Esophagus squamous epithelium (tissue), 4 donors: ENCODE data around the gene B9D2.

ENCODE experiments used
- CTCF ChIP-seq, 6 experiments: fragments of 450-650 bp in 4 of 6; fragments of 200-600 bp in 2 of 6; sonication (generic) in 2 of 6; IDR thresholded peaks; one replicate each; pipeline ENCODE4 v1.5.1; 2016 to 2019; ENCODE audit warnings: antibody characterized with exemption in 6 of 6, mild to moderate bottlenecking in 4 of 6, moderate library complexity in 4 of 6
- POLR2A ChIP-seq, 4 donors: fragments of 450-650 bp; IDR thresholded peaks; one replicate each; pipeline ENCODE4 v1.6.1; 2017; ENCODE audit warnings: antibody characterized with exemption in 4 of 4, mild to moderate bottlenecking in 4 of 4, moderate library complexity in 3 of 4

- peak in 2 of 4 donors; percentile 69 to 75 for TF ChIP-seq POLR2A (IDR thresholded peaks at IDR 0.05)
- peak; percentile 83 to 90 (median 87) for TF ChIP-seq CTCF (IDR thresholded peaks at IDR 0.05)
These were observed 10.2 kb downstream of the B9D2 start, which contains the start of gene TGFB1 for GRCh38 chr19:41353466-41354342.
